HepG2 (cell line): ENCODE data around the gene KCNRG. TPM values are rescaled to one million over a fixed set of nuclear protein-coding genes. Genes with fewer than 3 reads are reported as not detected.

Experiments used
- AFF4 ChIP-seq: sonication (generic); formaldehyde crosslinking; IDR thresholded peaks from 2 replicates; pipeline ENCODE4 v1.4.0; 2020; ENCODE audit warnings: missing genetic modification reagents
- ARID2 ChIP-seq: sonication (generic); formaldehyde crosslinking; IDR thresholded peaks from 2 replicates; pipeline ENCODE4 v1.8.1; 2022; ENCODE audit warnings: mild to moderate bottlenecking, missing genetic modification reagents, borderline replicate concordance
- DNMT3B ChIP-seq: conservative IDR thresholded peaks from 2 replicates; pipeline ENCODE4 v1.6.1; 2016; ENCODE audit warnings: missing biosample characterization, control low read depth
- FIP1L1 ChIP-seq: fragments of 200-400 bp; formaldehyde crosslinking; IDR thresholded peaks from 2 replicates; pipeline ENCODE4 v1.6.1; 2018; ENCODE audit warnings: low read depth, mild to moderate bottlenecking, low read length, moderate library complexity, borderline replicate concordance; ENCODE audit not compliant: insufficient read depth
- HNF4G ChIP-seq, 2 experiments: sonication (generic) in 1 of 2; formaldehyde crosslinking in 1 of 2; IDR thresholded peaks; 2 replicates each; pipeline versions ENCODE4 v1.4.0 to v1.6.1; 2011 to 2020; ENCODE audit warnings: borderline replicate concordance in 2 of 2, low read depth in 2 of 2, mild to moderate bottlenecking in 2 of 2, low read length in 1 of 2, missing genetic modification reagents in 1 of 2, moderate library complexity in 1 of 2
- MIER3 ChIP-seq: IDR thresholded peaks from 2 replicates; pipeline ENCODE4 v1.6.1; 2016; ENCODE audit warnings: missing compliant biosample characterization, borderline replicate concordance
- RAD51 ChIP-seq: fragments of 450-650 bp; IDR thresholded peaks from 2 replicates; pipeline ENCODE4 v1.6.1; 2016; ENCODE audit warnings: borderline replicate concordance
- TAF15 ChIP-seq: fragments of 200-400 bp; formaldehyde crosslinking; IDR thresholded peaks from one replicate; pipeline ENCODE4 v1.6.1; 2018; ENCODE audit warnings: mild to moderate bottlenecking, low read depth, low read length; ENCODE audit not compliant: poor library complexity, severe bottlenecking
- UBTF ChIP-seq: sonication (generic); formaldehyde crosslinking; IDR thresholded peaks from 2 replicates; pipeline ENCODE4 v1.4.0; 2020; ENCODE audit warnings: mild to moderate bottlenecking, missing genetic modification reagents
- YEATS2 ChIP-seq: sonication (generic); formaldehyde crosslinking; IDR thresholded peaks from 2 replicates; pipeline ENCODE4 v1.4.0; 2020; ENCODE audit warnings: missing genetic modification reagents, borderline replicate concordance
- YEATS4 ChIP-seq: sonication (generic); formaldehyde crosslinking; IDR thresholded peaks from 2 replicates; pipeline ENCODE4 v1.4.0; 2020; ENCODE audit warnings: missing genetic modification reagents, borderline replicate concordance
- ZBTB25 ChIP-seq: IDR thresholded peaks from 2 replicates; pipeline ENCODE4 v1.6.1; 2018; ENCODE audit warnings: missing genetic modification reagents
- ZBTB3 ChIP-seq: sonication (generic); formaldehyde crosslinking; IDR thresholded peaks from 2 replicates; pipeline ENCODE4 v1.4.0; 2020; ENCODE audit warnings: low read depth, mild to moderate bottlenecking, moderate library complexity, missing genetic modification reagents, borderline replicate concordance
- ZNF136 ChIP-seq: sonication (generic); formaldehyde crosslinking; IDR thresholded peaks from 2 replicates; pipeline ENCODE4 v1.8.1; 2022; ENCODE audit warnings: low read depth, mild to moderate bottlenecking, moderate library complexity, missing genetic modification reagents
- ZNF260 ChIP-seq: sonication (generic); formaldehyde crosslinking; IDR thresholded peaks from 2 replicates; pipeline ENCODE4 v1.4.0; 2020; ENCODE audit warnings: missing genetic modification reagents, low read depth, mild to moderate bottlenecking, borderline replicate concordance
- ZNF276 ChIP-seq: sonication (generic); formaldehyde crosslinking; IDR thresholded peaks from 2 replicates; pipeline ENCODE4 v1.4.0; 2020; ENCODE audit warnings: mild to moderate bottlenecking, low read depth, missing genetic modification reagents
- ZNF672 ChIP-seq: sonication (generic); formaldehyde crosslinking; IDR thresholded peaks from 2 replicates; pipeline ENCODE4 v1.8.1; 2022; ENCODE audit warnings: missing genetic modification reagents
- ZSCAN12 ChIP-seq: sonication (generic); formaldehyde crosslinking; IDR thresholded peaks from 2 replicates; pipeline ENCODE4 v1.9.0; 2021; ENCODE audit warnings: mild to moderate bottlenecking, missing genetic modification reagents
- polyA plus RNA-seq, 8 experiments: library from polyadenylated mRNA; depleted of rRNA in 3 of 8; stranded (reverse) in 7 of 8; unstranded in 1 of 8; fragments of >200 nt; fragmentation: Illumina TruSeq in 4 of 8; extraction: Trizol in 4 of 8; gene quantifications; 2 replicates each; pipeline versions ENCODE4 v1.2.1 to v1.2.3, GENCODE V29; 2011 to 2016; ENCODE audit warnings: low read depth in 4 of 8, missing spikeins in 1 of 8, mixed read lengths in 1 of 8; ENCODE audit not compliant: insufficient read depth in 1 of 8
- total RNA-seq, 5 experiments: library from RNA; depleted of rRNA; stranded (reverse); fragments of >200 nt; fragmentation: Illumina TruSeq; extraction: Trizol; gene quantifications; 2 replicates each; pipeline ENCODE4 v1.2.3, GENCODE V29; 2016; ENCODE audit warnings: low read depth in 1 of 5

Gene KCNRG
- total and polyA plus RNA-seq, 2 of the 13 experiments (the other 11 are each of a cell fraction or from before 2014, with no cell fraction given), result 1.0 to 1.5 TPM

- TF ChIP-seq FIP1L1 (no peak), ZBTB3 (CRISPR knock-in tag) (no peak), YEATS2 (CRISPR knock-in tag) (no peak; the same call in 1 of the 2 replicates), ZNF136 (CRISPR knock-in tag) (no peak), YEATS4 (CRISPR knock-in tag) (peak; percentile 87), ZNF672 (CRISPR knock-in tag) (no peak), ZSCAN12 (CRISPR knock-in tag) (no peak), AFF4 (CRISPR knock-in tag) (no peak), MIER3 (CRISPR knock-in tag) (no peak), TAF15 (peak; percentile 38), UBTF (peak; percentile 88), DNMT3B (CRISPR knock-in tag) (no peak), ZNF276 (CRISPR knock-in tag) (no peak), ARID2 (CRISPR knock-in tag) (peak; percentile 44; the same call in 1 of the 2 replicates), RAD51 (no peak), ZNF260 (no peak), ZBTB25 (CRISPR knock-in tag) (no peak), HNF4G (IDR thresholded peaks at IDR 0.05; ENCODE audit: borderline replicate concordance, low read depth, low read length) (no peak), HNF4G (CRISPR knock-in tag; IDR thresholded peaks at IDR 0.05; ENCODE audit: borderline replicate concordance, low read depth) (no peak)
These were observed 18.0 kb upstream of the KCNRG start, which contains the start of gene TRIM13 (continued) for GRCh38 chr13:49996951-49997895.
